Fibroblast of skin of scalp (primary cell): ENCODE data around the gene NLGN2.

ENCODE experiments used
- DNase-seq: peaks from one replicate; pipeline ENCODE4 v3.0.0-alpha.2; 2013

The NLGN2 gene

DNA sequence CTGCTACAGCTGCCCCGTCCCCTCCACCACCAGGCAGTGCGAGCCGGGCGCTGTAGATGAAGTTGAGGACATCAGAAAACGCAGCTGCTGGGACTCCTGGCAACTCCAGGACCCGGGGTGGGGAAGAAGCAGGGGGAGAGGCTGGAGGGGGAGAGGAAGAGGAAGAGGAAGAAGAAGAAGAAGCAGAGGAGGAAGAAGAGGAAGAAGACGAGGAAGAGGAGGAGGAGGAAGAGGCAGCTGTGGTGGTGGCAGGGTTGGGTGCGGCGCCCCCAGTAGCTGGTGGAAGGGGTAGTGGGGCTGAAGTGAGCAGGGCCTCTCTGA lies 58.6 kb downstream of the NLGN2 start:
- no peak for DNase-seq

DNA sequence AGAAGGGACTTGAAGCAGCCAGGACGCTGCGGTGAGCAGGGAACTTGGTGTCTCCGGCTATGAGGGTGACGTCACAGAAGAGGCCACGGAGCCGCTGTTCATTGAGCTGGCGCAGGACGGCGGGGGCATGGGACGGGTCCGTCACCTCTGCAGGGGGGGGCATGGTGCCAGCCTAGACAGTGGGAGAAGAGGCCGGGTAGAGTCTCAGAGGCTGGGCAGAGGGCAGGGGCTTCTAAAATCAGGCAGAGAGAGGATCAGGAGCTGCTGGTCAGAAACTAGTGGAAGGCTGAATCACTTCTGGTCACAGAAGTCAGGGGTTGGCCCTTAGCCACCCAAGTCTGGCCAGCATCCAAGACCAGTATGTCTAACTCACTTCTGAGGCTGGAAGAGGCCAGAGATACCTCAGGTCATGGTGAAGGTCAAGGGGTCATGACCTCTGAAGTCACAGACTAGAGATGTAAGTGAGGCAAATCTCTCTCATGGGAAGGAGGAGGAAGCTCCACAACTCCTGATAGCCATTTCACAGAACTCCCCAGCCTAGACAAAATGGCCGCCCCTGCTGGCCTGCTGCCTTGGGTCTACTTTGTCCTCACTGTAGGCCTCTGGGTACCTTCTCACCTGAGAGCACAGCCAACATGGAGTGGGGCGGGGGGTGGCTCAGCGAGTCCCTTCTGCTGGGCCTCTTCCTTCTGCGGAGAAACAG lies 59.1 kb downstream of the NLGN2 start:
- no peak for DNase-seq

DNA sequence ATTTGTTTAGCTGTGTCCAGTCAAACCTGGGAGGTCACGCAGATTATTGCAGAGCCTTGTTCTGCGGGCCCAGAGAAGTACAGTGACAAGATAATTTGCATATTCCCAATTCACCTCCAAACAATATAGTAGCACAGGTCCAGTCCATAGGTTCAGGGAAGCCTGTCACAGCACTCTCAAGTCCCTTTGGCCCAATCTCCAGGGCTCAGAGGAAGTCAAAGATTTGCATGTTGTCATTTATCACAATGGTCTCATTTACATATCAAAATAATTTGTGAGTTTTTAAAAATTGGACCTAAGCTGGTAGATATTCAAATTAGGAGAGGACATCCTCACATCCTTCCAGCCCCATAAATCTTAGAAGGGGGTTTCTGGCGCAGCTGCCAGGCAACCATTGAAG lies 59.9 kb downstream of the NLGN2 start:
- no peak for DNase-seq

DNA sequence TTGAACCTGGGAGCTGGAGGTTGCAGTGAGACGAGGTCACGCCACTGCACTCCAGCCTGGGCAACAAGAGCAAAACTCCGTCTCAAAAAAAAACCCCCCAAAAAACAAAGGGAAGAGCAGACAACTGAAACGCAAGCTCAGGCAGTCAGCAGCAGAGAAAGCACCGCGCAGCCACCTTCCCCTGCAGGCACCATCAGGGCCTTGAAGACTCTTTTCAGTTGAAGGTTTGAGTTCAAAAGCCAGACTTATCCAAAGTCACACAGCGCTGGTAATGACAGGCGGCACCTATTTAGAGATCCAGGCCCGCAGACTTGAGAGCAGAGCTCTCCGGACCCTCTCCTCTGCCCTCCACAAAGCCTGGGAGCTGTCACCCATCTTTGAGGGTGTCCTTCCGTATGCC lies 60.6 kb downstream of the NLGN2 start:
- DNase-seq: no peak

DNA sequence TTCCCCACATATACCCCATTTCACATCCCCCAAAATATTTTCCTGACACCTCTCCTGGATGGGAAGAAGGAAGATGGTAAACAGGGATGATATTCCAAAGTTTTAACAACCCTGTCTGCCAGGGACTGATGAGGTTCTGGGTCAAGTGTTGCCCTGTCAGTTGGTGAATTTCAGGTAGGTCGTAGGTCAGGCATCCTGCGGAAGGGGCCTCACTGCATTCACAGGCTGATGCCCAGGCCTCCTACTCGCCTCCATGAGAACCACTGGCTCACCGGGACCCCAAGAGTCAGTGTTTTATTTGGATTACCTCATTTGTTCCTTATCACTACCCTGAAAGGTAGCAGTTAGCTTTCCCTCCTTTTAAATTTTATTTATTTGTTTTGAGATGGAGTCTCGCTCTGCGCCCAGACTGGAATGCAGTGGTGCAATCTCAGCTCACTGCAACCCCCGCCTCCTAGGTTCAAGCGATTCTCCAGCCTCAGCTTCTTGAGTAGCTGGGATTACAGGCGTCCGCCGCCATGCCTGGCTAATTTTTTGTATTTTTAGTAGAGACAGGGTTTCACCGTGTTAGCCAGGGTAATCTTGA lies 61.3 kb downstream of the NLGN2 start:
- no peak for DNase-seq
